IMR-90 (cell line): Measurements from ENCODE around the gene HUS1B. TPM values are rescaled to one million over a fixed set of nuclear protein-coding genes. Genes with fewer than 3 reads are reported as not detected.

Experiments
- ATAC-seq: fragments of 200-7000 bp; cut with Tn5 transposase; 2 replicates; pipeline ENCODE4 v1.9.1; 2020; ENCODE audit warnings: low read depth, mild to moderate bottlenecking, moderate library complexity
- BruUV-seq: library from RNA; stranded (reverse); fragments of 400-500 nt; replicated peaks from 2 replicates; lab custom pipeline; 2021; lab: Mats Ljungman, UMichigan
- CTCF ChIA-PET: fragments of 300-600 bp; formaldehyde crosslinking; extraction: SDS; loops from one replicate; lab custom pipeline; 2021; ENCODE audit warnings: antibody characterized with exemption; lab: Yijun Ruan, JAX
- POLR2A ChIA-PET: fragments of 300-600 bp; sonication (Branson Sonifier 250); formaldehyde crosslinking; loops from one replicate; lab custom pipeline; 2022; ENCODE audit warnings: antibody characterized with exemption; ENCODE audit not compliant: unreplicated experiment; lab: Charles Lee
- DNase-seq: peaks from one replicate; pipeline ENCODE4 v3.0.0; 2013
- H2AFZ ChIP-seq: replicated peaks from 2 replicates; pipeline ENCODE3; 2013; ENCODE audit warnings: low read length, mild to moderate bottlenecking; ENCODE audit not compliant: poor library complexity
- H2AK5ac ChIP-seq: 2 replicates; pipeline ENCODE4 v1.6.1; 2013; ENCODE audit warnings: low read depth, low read length, inconsistent platforms
- H2AK9ac ChIP-seq: replicated peaks from 2 replicates; pipeline ENCODE3; 2013; ENCODE audit warnings: mild to moderate bottlenecking, low read depth, low read length, moderate library complexity; ENCODE audit not compliant: poor library complexity
- H2BK120ac ChIP-seq: 2 replicates; pipeline ENCODE4 v1.6.1; 2013; ENCODE audit warnings: low read depth, low read length, inconsistent platforms
- H2BK15ac ChIP-seq: 3 replicates; pipeline ENCODE4 v1.6.1; 2013; ENCODE audit warnings: low read depth, low read length, inconsistent platforms
- H2BK20ac ChIP-seq: 2 replicates; pipeline ENCODE4 v1.6.1; 2013; ENCODE audit warnings: low read depth, mild to moderate bottlenecking, inconsistent platforms, low read length, moderate library complexity
- H2BK5ac ChIP-seq: 2 replicates; pipeline ENCODE4 v1.6.1; 2013; ENCODE audit warnings: mild to moderate bottlenecking, low read depth, low read length, inconsistent platforms; ENCODE audit not compliant: poor library complexity, severe bottlenecking
- H3K14ac ChIP-seq: replicated peaks from 2 replicates; pipeline ENCODE4 v1.6.1; 2013; ENCODE audit warnings: low read depth, low read length, inconsistent platforms
- H3K18ac ChIP-seq: 2 replicates; pipeline ENCODE4 v1.6.1; 2013; ENCODE audit warnings: low read depth, low read length, control low read depth
- H3K23ac ChIP-seq: 2 replicates; pipeline ENCODE4 v1.6.1; 2013; ENCODE audit warnings: low read depth, low read length, inconsistent platforms
- H3K27ac ChIP-seq: 2 replicates; pipeline ENCODE4 v1.5.1; 2013; ENCODE audit warnings: mild to moderate bottlenecking, control low read depth, low read length; ENCODE audit not compliant: insufficient read depth
- H3K27me3 ChIP-seq: 2 replicates; pipeline ENCODE4 v1.6.1; 2013; ENCODE audit warnings: low read length; ENCODE audit not compliant: control insufficient read depth, insufficient read depth
- H3K36me3 ChIP-seq: 2 replicates; pipeline ENCODE4 v1.6.1; 2013; ENCODE audit warnings: low read length, mixed read lengths; ENCODE audit not compliant: control insufficient read depth, insufficient read depth
- H3K4ac ChIP-seq: 2 replicates; pipeline ENCODE4 v1.6.1; 2013; ENCODE audit warnings: low read depth, low read length, inconsistent platforms
- H3K4me1 ChIP-seq: 2 replicates; pipeline ENCODE4 v1.6.1; 2013; ENCODE audit warnings: low read length, mixed read lengths; ENCODE audit not compliant: control insufficient read depth, insufficient read depth
- H3K4me2 ChIP-seq: 2 replicates; pipeline ENCODE4 v1.6.1; 2013; ENCODE audit warnings: low read depth, mild to moderate bottlenecking, control low read depth, low read length, moderate library complexity
- H3K4me3 ChIP-seq: 2 replicates; pipeline ENCODE4 v1.5.1; 2013; ENCODE audit warnings: low read depth, mild to moderate bottlenecking, control low read depth, low read length, moderate library complexity; ENCODE audit not compliant: insufficient read depth
- H3K56ac ChIP-seq: 2 replicates; pipeline ENCODE4 v1.6.1; 2013; ENCODE audit warnings: low read length, inconsistent platforms; ENCODE audit not compliant: insufficient read depth; ENCODE audit errors: extremely low read depth
- H3K79me1 ChIP-seq, 2 experiments: 2 replicates each; pipeline ENCODE4 v1.6.1; 2013; ENCODE audit warnings: low read length in 2 of 2, inconsistent platforms in 1 of 2, low read depth in 1 of 2
- H3K9ac ChIP-seq: 2 replicates; pipeline ENCODE4 v1.6.1; 2013; ENCODE audit warnings: low read depth, low read length, control low read depth
- H3K9me1 ChIP-seq: 2 replicates; pipeline ENCODE4 v1.6.1; 2013; ENCODE audit warnings: low read length, inconsistent platforms; ENCODE audit not compliant: insufficient read depth
- H3K9me3 ChIP-seq: 2 replicates; pipeline ENCODE4 v1.6.1; 2013; ENCODE audit warnings: low read length; ENCODE audit not compliant: control insufficient read depth, insufficient read depth
- H4K20me1 ChIP-seq: 2 replicates; pipeline ENCODE4 v1.6.1; 2013; ENCODE audit warnings: low read length, inconsistent platforms; ENCODE audit not compliant: insufficient read depth
- H4K5ac ChIP-seq: 2 replicates; pipeline ENCODE4 v1.6.1; 2013; ENCODE audit warnings: mild to moderate bottlenecking, low read depth, low read length, control low read depth
- H4K8ac ChIP-seq, 2 experiments: 2 replicates each; pipeline ENCODE4 v1.6.1; 2013; ENCODE audit warnings: low read depth in 2 of 2, low read length in 2 of 2, control low read depth in 1 of 2, inconsistent platforms in 1 of 2
- H4K91ac ChIP-seq: 2 replicates; pipeline ENCODE4 v1.6.1; 2013; ENCODE audit warnings: low read depth, low read length, inconsistent platforms; ENCODE audit not compliant: insufficient read depth
- BHLHE40 ChIP-seq: fragments of 150-350 bp; IDR thresholded peaks from 2 replicates; pipeline ENCODE4 v1.6.1; 2016; ENCODE audit warnings: mild to moderate bottlenecking, low read depth, low read length
- CEBPB ChIP-seq: IDR thresholded peaks from 2 replicates; pipeline ENCODE4 v1.6.1; 2012; ENCODE audit warnings: low read depth, low read length, improper control_type of control experiment
- CHD1 ChIP-seq: IDR thresholded peaks from 2 replicates; pipeline ENCODE4 v1.6.1; 2012; ENCODE audit warnings: low read depth, low read length, improper control_type of control experiment
- FOS ChIP-seq: fragments of 150-350 bp; IDR thresholded peaks from 2 replicates; pipeline ENCODE4 v1.6.1; 2016; ENCODE audit warnings: low read depth, low read length
- MAFK ChIP-seq: IDR thresholded peaks from 2 replicates; pipeline ENCODE4 v1.6.1; 2012; ENCODE audit warnings: low read depth, low read length, improper control_type of control experiment
- MAZ ChIP-seq: IDR thresholded peaks from 2 replicates; pipeline ENCODE4 v1.6.1; 2012; ENCODE audit warnings: low read depth, mild to moderate bottlenecking, low read length, improper control_type of control experiment, moderate library complexity, borderline replicate concordance
- MXI1 ChIP-seq: IDR thresholded peaks from 2 replicates; pipeline ENCODE4 v1.6.1; 2012; ENCODE audit warnings: low read depth, mild to moderate bottlenecking, low read length, moderate library complexity, borderline replicate concordance
- NFE2L2 ChIP-seq: fragments of 150-350 bp; IDR thresholded peaks from 2 replicates; pipeline ENCODE4 v1.6.1; 2016; ENCODE audit warnings: low read depth, mild to moderate bottlenecking, low read length
- POLR2A ChIP-seq: IDR thresholded peaks from 2 replicates; pipeline ENCODE4 v1.6.1; 2012; ENCODE audit warnings: mild to moderate bottlenecking, low read depth, low read length
- RAD21 ChIP-seq: IDR thresholded peaks from 2 replicates; pipeline ENCODE4 v1.6.1; 2012; ENCODE audit warnings: low read length, improper control_type of control experiment
- RCOR1 ChIP-seq: IDR thresholded peaks from 2 replicates; pipeline ENCODE4 v1.6.1; 2012; ENCODE audit warnings: mild to moderate bottlenecking, low read length, improper control_type of control experiment; ENCODE audit not compliant: insufficient replicate concordance
- RFX5 ChIP-seq: IDR thresholded peaks from 2 replicates; pipeline ENCODE4 v1.8.0; 2012; ENCODE audit warnings: low read depth, mild to moderate bottlenecking, low read length, moderate library complexity
- SMC3 ChIP-seq: fragments of 150-350 bp; IDR thresholded peaks from 2 replicates; pipeline ENCODE4 v1.6.1; 2016; ENCODE audit warnings: low read depth, mild to moderate bottlenecking, antibody characterized with exemption, low read length, moderate library complexity
- WGBS, 2 experiments: methylation state at CpG; one replicate each; pipeline versions ENCODE4 v1.1.5 to v1.1.7; 2013; ENCODE audit warnings: missing lambda C conversion rate in 2 of 2; ENCODE audit not compliant: insufficient read length in 1 of 2; ENCODE audit errors: extremely low coverage in 2 of 2; 5-methylcytosine and 5-hydroxymethylcytosine counted together
- dilution Hi-C: fragments of 300-500 bp; cut with HindIII; formaldehyde crosslinking; loops from one replicate; pipeline ENCODE4 v1.14.3; 2018; ENCODE audit warnings: low sequenced_read_pairs; ENCODE audit not compliant: unreplicated experiment
- in situ Hi-C: fragments of 300-500 bp; cut with MboI; formaldehyde crosslinking; loops from 3 replicates; pipeline ENCODE4 v1.14.3; 2019; ENCODE audit warnings: low sequenced_read_pairs, inconsistent platforms, mixed read lengths
- intact Hi-C: fragments of 100-400 bp; cut with micrococcal nuclease; formaldehyde crosslinking; loops from 2 replicates; pipeline ENCODE4 v1.10.0; 2022
- polyA plus RNA-seq, 3 experiments: library from polyadenylated mRNA; depleted of rRNA; stranded (reverse); fragments of >200 nt; gene quantifications; 2 replicates each; pipeline ENCODE4 v1.2.3, GENCODE V29; 2012; ENCODE audit warnings: low replicate concordance in 1 of 3
- total RNA-seq: library from RNA; depleted of rRNA; stranded (reverse); fragments of >200 nt; gene quantifications from 2 replicates; pipeline ENCODE4 v1.2.3, GENCODE V29; 2012
- TF ChIP-seq, protein P1 (sequence below): fragments of 150-350 bp; IDR thresholded peaks from 2 replicates; pipeline ENCODE4 v1.6.1; 2017; ENCODE audit warnings: mild to moderate bottlenecking, antibody characterized with exemption, low read length, low read depth
- TF ChIP-seq, protein P2 (sequence below): fragments of 150-350 bp; IDR thresholded peaks from 2 replicates; pipeline ENCODE4 v1.6.1; 2016; ENCODE audit warnings: low read depth, mild to moderate bottlenecking, low read length, moderate library complexity, borderline replicate concordance
- TF ChIP-seq, protein P3 (sequence below): conservative IDR thresholded peaks from 2 replicates; pipeline ENCODE4 v1.5.1; 2012; ENCODE audit warnings: mild to moderate bottlenecking, low read depth, low read length, improper control_type of control experiment

Gene HUS1B
- total and polyA plus RNA-seq, 2 of the 4 experiments (the other 2 are of a cell fraction) = 0.36 to 0.39 TPM

DNA sequence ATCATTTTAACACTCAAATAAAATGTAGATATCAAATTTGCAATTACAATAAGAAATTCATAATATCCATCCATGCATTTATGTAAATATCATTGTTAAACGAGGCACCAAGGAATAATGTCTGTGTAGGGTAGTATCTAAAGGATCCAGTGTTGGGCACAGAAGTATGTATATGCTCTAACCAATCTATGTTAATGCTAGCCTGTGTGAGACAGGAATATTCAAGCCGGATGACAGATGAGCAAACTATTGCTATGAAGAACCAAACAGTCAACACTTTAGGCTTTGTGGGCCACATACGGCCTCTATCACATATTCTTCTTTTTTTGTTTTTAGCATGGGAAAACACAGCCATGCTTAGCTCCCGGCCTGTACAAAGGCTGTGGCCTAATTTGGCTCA is 45.0 kb downstream of the HUS1B start:
- H2BK20ac ChIP-seq = no peak overlapping the region
- no peak overlapping the region for H3K56ac ChIP-seq
- no peak overlapping the region for H3K14ac ChIP-seq
- H3K27me3 ChIP-seq = no peaks in the 10 kb centered on the region
- no peak overlapping the region for H2BK5ac ChIP-seq
- no peak for DNase-seq
- H3K4me2 ChIP-seq = no peak overlapping the region
- no peak overlapping the region for H2AK9ac ChIP-seq
- H4K5ac ChIP-seq = no peak overlapping the region
- no peak overlapping the region for H4K8ac ChIP-seq
- H3K23ac ChIP-seq = no peak overlapping the region
- no peak overlapping the region for H3K4me3 ChIP-seq
- H2BK15ac ChIP-seq = no peak overlapping the region
- H3K4me1 ChIP-seq = no peaks in the 10 kb centered on the region
- ChIA-PET POLR2A (no interaction called here), CTCF (no interaction called here)
- no peak overlapping the region for H2BK120ac ChIP-seq
- intact Hi-C loops (no loop called here), in situ Hi-C loops (no loop called here), dilution Hi-C loops (no loop called here)
- H4K91ac ChIP-seq = no peak overlapping the region
- peaks cover 0 to 8% of the 10 kb centered on the region in 2 experiments; a peak in 1 of 4 replicates for H3K79me1 ChIP-seq
- no peak for ATAC-seq
- H3K36me3 ChIP-seq = peaks cover 8% of the 10 kb centered on the region; the same call in 1 of the 2 replicates
- TF ChIP-seq NFE2L2 (no peak), SMC3 (no peak), FOS (no peak), MAFK (no peak), RAD21 (no peak), RCOR1 (no peak), POLR2A (no peak), RFX5 (no peak), BHLHE40 (no peak), MAZ (no peak), MXI1 (no peak), CHD1 (no peak), CEBPB (no peak)
- TF ChIP-seq, protein P1, sequence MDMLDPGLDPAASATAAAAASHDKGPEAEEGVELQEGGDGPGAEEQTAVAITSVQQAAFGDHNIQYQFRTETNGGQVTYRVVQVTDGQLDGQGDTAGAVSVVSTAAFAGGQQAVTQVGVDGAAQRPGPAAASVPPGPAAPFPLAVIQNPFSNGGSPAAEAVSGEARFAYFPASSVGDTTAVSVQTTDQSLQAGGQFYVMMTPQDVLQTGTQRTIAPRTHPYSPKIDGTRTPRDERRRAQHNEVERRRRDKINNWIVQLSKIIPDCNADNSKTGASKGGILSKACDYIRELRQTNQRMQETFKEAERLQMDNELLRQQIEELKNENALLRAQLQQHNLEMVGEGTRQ = no peak
- TF ChIP-seq, protein P2, sequence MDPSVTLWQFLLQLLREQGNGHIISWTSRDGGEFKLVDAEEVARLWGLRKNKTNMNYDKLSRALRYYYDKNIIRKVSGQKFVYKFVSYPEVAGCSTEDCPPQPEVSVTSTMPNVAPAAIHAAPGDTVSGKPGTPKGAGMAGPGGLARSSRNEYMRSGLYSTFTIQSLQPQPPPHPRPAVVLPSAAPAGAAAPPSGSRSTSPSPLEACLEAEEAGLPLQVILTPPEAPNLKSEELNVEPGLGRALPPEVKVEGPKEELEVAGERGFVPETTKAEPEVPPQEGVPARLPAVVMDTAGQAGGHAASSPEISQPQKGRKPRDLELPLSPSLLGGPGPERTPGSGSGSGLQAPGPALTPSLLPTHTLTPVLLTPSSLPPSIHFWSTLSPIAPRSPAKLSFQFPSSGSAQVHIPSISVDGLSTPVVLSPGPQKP = no peak
- TF ChIP-seq, protein P3, sequence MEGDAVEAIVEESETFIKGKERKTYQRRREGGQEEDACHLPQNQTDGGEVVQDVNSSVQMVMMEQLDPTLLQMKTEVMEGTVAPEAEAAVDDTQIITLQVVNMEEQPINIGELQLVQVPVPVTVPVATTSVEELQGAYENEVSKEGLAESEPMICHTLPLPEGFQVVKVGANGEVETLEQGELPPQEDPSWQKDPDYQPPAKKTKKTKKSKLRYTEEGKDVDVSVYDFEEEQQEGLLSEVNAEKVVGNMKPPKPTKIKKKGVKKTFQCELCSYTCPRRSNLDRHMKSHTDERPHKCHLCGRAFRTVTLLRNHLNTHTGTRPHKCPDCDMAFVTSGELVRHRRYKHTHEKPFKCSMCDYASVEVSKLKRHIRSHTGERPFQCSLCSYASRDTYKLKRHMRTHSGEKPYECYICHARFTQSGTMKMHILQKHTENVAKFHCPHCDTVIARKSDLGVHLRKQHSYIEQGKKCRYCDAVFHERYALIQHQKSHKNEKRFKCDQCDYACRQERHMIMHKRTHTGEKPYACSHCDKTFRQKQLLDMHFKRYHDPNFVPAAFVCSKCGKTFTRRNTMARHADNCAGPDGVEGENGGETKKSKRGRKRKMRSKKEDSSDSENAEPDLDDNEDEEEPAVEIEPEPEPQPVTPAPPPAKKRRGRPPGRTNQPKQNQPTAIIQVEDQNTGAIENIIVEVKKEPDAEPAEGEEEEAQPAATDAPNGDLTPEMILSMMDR = no peak
- no CpG with 5 or more reads among the region's 4 CpGs for WGBS, 2 experiments
- H2AFZ ChIP-seq = no peak overlapping the region
- no peak overlapping the region for H3K4ac ChIP-seq
- no peak overlapping the region for H2AK5ac ChIP-seq
- no TSS peak for BruUV-seq
- H3K27ac ChIP-seq = no peak overlapping the region
- H3K18ac ChIP-seq = no peak overlapping the region
- no peak overlapping the region for H3K9ac ChIP-seq
- H4K20me1 ChIP-seq = no peaks in the 10 kb centered on the region
- H3K9me3 ChIP-seq = no peaks in the 10 kb centered on the region
- peaks cover 3% of the 10 kb centered on the region; the same call in 1 of the 2 replicates for H3K9me1 ChIP-seq
